PFSK-1 (cell line): ENCODE measurements around the gene EN2.

ENCODE experiments used
- FOXP2 ChIP-seq: optimal IDR thresholded peaks from 2 replicates; pipeline ENCODE3; 2011; ENCODE audit warnings: borderline replicate concordance, control low read depth, inconsistent platforms; ENCODE audit not compliant: insufficient read depth; ENCODE audit errors: extremely low read length, extremely low read depth
- POLR2AphosphoS5 ChIP-seq: IDR thresholded peaks from 2 replicates; pipeline ENCODE4 v1.6.1; 2012; ENCODE audit warnings: low read depth, mild to moderate bottlenecking, control low read depth, low read length, moderate library complexity
- SIN3A ChIP-seq: IDR thresholded peaks from 2 replicates; pipeline ENCODE4 v1.6.1; 2012; ENCODE audit warnings: mild to moderate bottlenecking, low read length, moderate library complexity, borderline replicate concordance; ENCODE audit not compliant: insufficient read depth
- TAF1 ChIP-seq: IDR thresholded peaks from 2 replicates; pipeline ENCODE4 v1.6.1; 2012; ENCODE audit warnings: low read length, control low read depth, borderline replicate concordance; ENCODE audit not compliant: insufficient read depth
- TF ChIP-seq, protein P1 (sequence below), 2 experiments: IDR thresholded peaks; 2 replicates each; pipeline versions ENCODE4 v1.6.1 to v1.8.0; 2011 to 2012; ENCODE audit warnings: low read depth in 2 of 2, low read length in 2 of 2, control low read depth in 1 of 2, inconsistent platforms in 1 of 2, mild to moderate bottlenecking in 1 of 2, moderate library complexity in 1 of 2; ENCODE audit not compliant: insufficient read depth in 1 of 2

The EN2 gene

DNA sequence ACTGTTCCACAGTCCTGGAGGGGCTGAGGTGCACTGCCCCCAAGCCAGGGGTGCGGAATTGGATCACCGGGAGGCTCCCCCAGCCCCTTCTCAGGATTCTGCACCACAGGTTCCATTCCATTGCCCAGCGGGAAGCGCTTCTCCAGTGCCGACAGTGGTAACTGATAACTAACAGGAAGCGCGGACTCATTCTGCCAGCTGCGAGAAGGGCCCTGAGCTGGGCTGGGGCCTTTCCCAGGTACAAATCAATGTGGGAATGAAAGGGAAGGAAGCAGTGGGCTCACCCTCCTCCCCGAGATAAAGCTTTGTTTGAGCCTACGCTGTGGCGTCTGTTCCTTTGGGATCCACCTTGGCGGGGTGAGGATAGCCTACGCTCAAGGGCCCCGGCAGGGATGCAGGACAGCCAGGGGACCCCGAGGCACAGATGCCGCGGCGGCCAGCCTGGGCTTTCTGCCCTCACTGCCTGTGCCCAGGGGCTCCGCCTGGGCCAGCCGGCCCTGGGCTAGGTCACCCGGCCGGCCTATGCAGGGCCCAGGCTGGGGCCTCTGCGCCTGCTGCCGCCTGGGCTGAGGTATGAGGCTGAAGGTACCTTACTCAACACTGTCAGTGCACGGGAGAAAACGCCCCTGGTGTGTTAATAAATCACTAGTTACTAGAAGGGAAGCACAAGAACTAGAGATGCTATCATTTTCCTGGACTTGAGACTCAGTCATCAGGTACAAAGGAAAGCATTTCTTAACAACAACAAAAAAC is 39.4 kb downstream of the EN2 start:
- TF ChIP-seq FOXP2, result no peak
- TF ChIP-seq, protein P1, sequence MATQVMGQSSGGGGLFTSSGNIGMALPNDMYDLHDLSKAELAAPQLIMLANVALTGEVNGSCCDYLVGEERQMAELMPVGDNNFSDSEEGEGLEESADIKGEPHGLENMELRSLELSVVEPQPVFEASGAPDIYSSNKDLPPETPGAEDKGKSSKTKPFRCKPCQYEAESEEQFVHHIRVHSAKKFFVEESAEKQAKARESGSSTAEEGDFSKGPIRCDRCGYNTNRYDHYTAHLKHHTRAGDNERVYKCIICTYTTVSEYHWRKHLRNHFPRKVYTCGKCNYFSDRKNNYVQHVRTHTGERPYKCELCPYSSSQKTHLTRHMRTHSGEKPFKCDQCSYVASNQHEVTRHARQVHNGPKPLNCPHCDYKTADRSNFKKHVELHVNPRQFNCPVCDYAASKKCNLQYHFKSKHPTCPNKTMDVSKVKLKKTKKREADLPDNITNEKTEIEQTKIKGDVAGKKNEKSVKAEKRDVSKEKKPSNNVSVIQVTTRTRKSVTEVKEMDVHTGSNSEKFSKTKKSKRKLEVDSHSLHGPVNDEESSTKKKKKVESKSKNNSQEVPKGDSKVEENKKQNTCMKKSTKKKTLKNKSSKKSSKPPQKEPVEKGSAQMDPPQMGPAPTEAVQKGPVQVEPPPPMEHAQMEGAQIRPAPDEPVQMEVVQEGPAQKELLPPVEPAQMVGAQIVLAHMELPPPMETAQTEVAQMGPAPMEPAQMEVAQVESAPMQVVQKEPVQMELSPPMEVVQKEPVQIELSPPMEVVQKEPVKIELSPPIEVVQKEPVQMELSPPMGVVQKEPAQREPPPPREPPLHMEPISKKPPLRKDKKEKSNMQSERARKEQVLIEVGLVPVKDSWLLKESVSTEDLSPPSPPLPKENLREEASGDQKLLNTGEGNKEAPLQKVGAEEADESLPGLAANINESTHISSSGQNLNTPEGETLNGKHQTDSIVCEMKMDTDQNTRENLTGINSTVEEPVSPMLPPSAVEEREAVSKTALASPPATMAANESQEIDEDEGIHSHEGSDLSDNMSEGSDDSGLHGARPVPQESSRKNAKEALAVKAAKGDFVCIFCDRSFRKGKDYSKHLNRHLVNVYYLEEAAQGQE (IDR thresholded peaks at IDR 0.05; ENCODE audit: insufficient read depth in 1 of 2, low read depth in 2 of 2, low read length in 2 of 2), result no peak
- no peak for TF ChIP-seq POLR2AphosphoS5
- TF ChIP-seq SIN3A, result no peak
- TF ChIP-seq TAF1, result no peak

DNA sequence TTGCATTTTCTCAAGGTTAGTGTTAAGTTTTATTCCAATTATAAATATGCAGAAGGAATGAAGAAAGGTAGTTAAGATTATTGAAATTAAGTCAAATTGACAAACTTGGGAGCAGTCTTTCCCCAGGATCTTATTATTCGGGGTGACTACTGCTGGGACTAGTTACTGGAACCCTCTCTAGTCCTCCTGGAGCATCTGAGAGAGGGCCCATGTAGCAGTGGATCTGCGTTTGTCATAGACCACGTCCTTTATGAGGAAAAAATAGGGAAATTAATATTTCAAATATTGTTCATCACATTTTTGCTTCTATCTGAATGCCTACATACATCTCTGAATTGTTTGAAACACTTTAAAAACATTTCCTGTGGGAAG is 47.5 kb downstream of the EN2 start:
- TF ChIP-seq POLR2AphosphoS5, result no peak
- no peak for TF ChIP-seq SIN3A
- TF ChIP-seq, protein P1 (IDR thresholded peaks at IDR 0.05; ENCODE audit: insufficient read depth in 1 of 2, low read depth in 2 of 2, low read length in 2 of 2), result no peak

GRCh38 chr7:155506854-155507337 is 49.0 kb downstream of the EN2 start:
- TF ChIP-seq SIN3A, result no peak
- TF ChIP-seq POLR2AphosphoS5, result no peak
- no peak for TF ChIP-seq TAF1
- no peak for TF ChIP-seq FOXP2
- TF ChIP-seq, protein P1 (IDR thresholded peaks at IDR 0.05; ENCODE audit: insufficient read depth in 1 of 2, low read depth in 2 of 2, low read length in 2 of 2), result no peak

- TF ChIP-seq, protein P1 (IDR thresholded peaks at IDR 0.05; ENCODE audit: insufficient read depth in 1 of 2, low read depth in 2 of 2, low read length in 2 of 2), result no peak
- no peak for TF ChIP-seq TAF1
- TF ChIP-seq FOXP2, result no peak
- TF ChIP-seq SIN3A, result no peak
- TF ChIP-seq POLR2AphosphoS5, result no peak
Measured at GRCh38 chr7:155507576-155507975, 49.6 kb downstream of the EN2 start.
